CD4-positive, alpha-beta T cell treated with Interleukin-21 for 1 hour (primary cell): ENCODE data around the gene ADH5.
"Not testable (repeated sequence)": the region's sequence is repeated elsewhere in the genome, so short reads cannot be mapped to it uniquely, and the experiment has no call there.

Source experiments
- DNase-seq: peaks from one replicate; pipeline ENCODE4 v3.0.0-alpha.2; 2020

Gene ADH5

DNA sequence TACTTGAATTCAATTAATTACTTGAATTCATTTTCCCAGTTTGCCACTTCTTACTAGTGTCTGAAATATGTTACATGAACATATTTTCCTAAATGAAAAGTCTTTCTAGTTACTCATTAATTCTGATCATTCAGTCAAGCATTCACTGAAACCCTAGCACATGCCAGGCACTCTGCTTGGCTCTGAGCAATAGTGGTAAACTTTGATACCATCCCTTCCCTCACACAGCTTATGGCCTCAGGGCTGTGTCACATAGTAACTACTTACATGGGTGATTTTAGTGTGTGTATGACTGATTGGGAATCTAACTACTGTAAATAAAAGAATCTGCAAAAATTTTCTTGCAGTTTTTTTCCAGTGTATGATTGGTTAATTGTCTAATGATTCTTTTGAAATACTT, 60.4 kb downstream of the ADH5 start:
- no peak for DNase-seq

- DNase-seq, result no peak
Measured at GRCh38 chr4:99027304-99027703, 61.3 kb downstream of the ADH5 start.

- no peak for DNase-seq
Measured at GRCh38 chr4:99025506-99025905, 63.1 kb downstream of the ADH5 start.

GRCh38 chr4:99024481-99025275, 63.9 kb downstream of the ADH5 start:
- DNase-seq, result no peak

- not testable (repeated sequence) for DNase-seq
Measured at GRCh38 chr4:99023800-99024251, 64.8 kb downstream of the ADH5 start.

DNA sequence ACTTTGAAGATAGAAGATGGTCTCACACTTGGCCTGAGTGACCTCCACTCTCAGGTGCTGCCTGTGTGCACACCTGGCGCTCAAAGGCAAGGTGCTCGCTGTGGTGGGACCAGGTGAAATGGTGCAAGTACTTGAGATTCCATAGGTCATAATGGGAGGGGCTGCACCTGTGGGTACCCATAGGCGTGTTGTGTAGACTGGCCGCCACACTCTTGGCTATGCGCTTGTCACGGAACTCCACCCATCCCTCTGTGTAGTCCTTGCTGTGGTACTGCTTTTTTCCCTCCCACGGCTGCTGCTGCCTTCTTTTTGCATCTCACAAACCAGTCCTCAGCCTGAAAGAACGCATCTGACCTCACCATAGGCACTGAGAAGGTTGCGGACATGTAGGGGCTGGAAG, 66.0 kb downstream of the ADH5 start:
- no peak for DNase-seq

DNA sequence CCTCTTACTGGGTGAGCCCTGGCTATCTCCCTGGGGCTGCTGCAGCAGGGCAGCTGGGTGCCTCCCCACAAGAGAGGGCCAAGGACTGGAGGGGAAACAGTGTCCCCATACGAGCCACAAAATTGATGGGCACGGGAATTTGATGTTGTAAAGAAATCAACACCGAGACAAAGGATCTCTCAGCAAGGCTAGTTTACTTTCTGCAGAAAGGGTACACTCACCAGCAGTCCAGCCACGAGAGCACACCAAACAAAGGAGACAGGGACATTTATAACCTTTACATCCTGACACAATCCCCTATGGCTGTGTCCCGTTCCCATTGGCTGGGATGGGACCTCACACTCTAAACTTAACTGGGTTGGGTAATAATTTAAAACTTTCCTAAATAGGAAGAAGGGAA, 67.2 kb downstream of the ADH5 start:
- no peak for DNase-seq
